H9 (cell line): ENCODE data around the gene FCRL2. TPM values are rescaled to one million over a fixed set of nuclear protein-coding genes. Genes with fewer than 3 reads are reported as not detected.

Experiments used
- DNase-seq: peaks from one replicate; pipeline ENCODE4 v3.0.0-alpha.2; 2017
- H2AFZ ChIP-seq: one replicate; pipeline ENCODE4 v1.6.1; 2013; ENCODE audit warnings: mild to moderate bottlenecking, low read length, control low read depth, moderate library complexity
- H2AK5ac ChIP-seq: 2 replicates; pipeline ENCODE4 v1.6.1; 2013; ENCODE audit warnings: low read length, control low read depth, mixed read lengths; ENCODE audit not compliant: insufficient read length
- H2BK120ac ChIP-seq: one replicate; pipeline ENCODE4 v1.6.1; 2013; ENCODE audit warnings: low read depth, mild to moderate bottlenecking, low read length, control low read depth, inconsistent platforms; ENCODE audit not compliant: poor library complexity, severe bottlenecking
- H2BK12ac ChIP-seq: 2 replicates; pipeline ENCODE4 v1.6.1; 2013; ENCODE audit warnings: low read length, control low read depth, mixed read lengths, low read depth; ENCODE audit not compliant: insufficient read length
- H2BK15ac ChIP-seq: 2 replicates; pipeline ENCODE4 v1.6.1; 2013; ENCODE audit warnings: low read depth, low read length, control low read depth
- H2BK20ac ChIP-seq: one replicate; pipeline ENCODE4 v1.6.1; 2013; ENCODE audit warnings: low read depth, mild to moderate bottlenecking, low read length, control low read depth, inconsistent platforms; ENCODE audit not compliant: poor library complexity, severe bottlenecking
- H2BK5ac ChIP-seq: 2 replicates; pipeline ENCODE4 v1.6.1; 2013; ENCODE audit warnings: low read length, control low read depth, mixed read lengths; ENCODE audit not compliant: insufficient read length
- H3K14ac ChIP-seq: 2 replicates; pipeline ENCODE4 v1.6.1; 2013; ENCODE audit warnings: low read length, control low read depth; ENCODE audit not compliant: insufficient read depth
- H3K18ac ChIP-seq: 2 replicates; pipeline ENCODE4 v1.6.1; 2013; ENCODE audit warnings: low read depth, mild to moderate bottlenecking, mixed read lengths, low read length, control low read depth; ENCODE audit not compliant: insufficient read length
- H3K23ac ChIP-seq: 2 replicates; pipeline ENCODE4 v1.6.1; 2013; ENCODE audit warnings: low read length, control low read depth, mixed read lengths, low read depth; ENCODE audit not compliant: insufficient read length
- H3K23me2 ChIP-seq: 2 replicates; pipeline ENCODE4 v1.6.1; 2013; ENCODE audit warnings: low read depth, mild to moderate bottlenecking, mixed read lengths, low read length, control low read depth; ENCODE audit not compliant: insufficient read length, poor library complexity, severe bottlenecking
- H3K27ac ChIP-seq: 2 replicates; pipeline ENCODE4 v1.5.1; 2013; ENCODE audit warnings: low read length, control low read depth, mixed read lengths, low read depth; ENCODE audit not compliant: insufficient read length
- H3K27me3 ChIP-seq: 2 replicates; pipeline ENCODE4 v1.6.1; 2013; ENCODE audit warnings: low read length, control low read depth, inconsistent platforms; ENCODE audit not compliant: insufficient read depth
- H3K4ac ChIP-seq: 2 replicates; pipeline ENCODE4 v1.6.1; 2013; ENCODE audit warnings: low read depth, mild to moderate bottlenecking, control low read depth, inconsistent platforms, low read length, moderate library complexity
- H3K4me1 ChIP-seq: 2 replicates; pipeline ENCODE4 v1.6.1; 2013; ENCODE audit warnings: low read length, control low read depth, inconsistent platforms; ENCODE audit not compliant: insufficient read depth
- H3K4me2 ChIP-seq: 2 replicates; pipeline ENCODE4 v1.6.1; 2013; ENCODE audit warnings: low read length, control low read depth, mixed read lengths; ENCODE audit not compliant: insufficient read length, insufficient read depth
- H3K56ac ChIP-seq: 2 replicates; pipeline ENCODE4 v1.6.1; 2013; ENCODE audit warnings: low read depth, mild to moderate bottlenecking, mixed read lengths, low read length, control low read depth; ENCODE audit not compliant: insufficient read length
- H3K79me1 ChIP-seq: 2 replicates; pipeline ENCODE4 v1.6.1; 2013; ENCODE audit warnings: low read depth, mild to moderate bottlenecking, moderate library complexity, low read length, control low read depth, inconsistent platforms; ENCODE audit not compliant: insufficient read depth, poor library complexity, severe bottlenecking
- H3K79me2 ChIP-seq: 2 replicates; pipeline ENCODE4 v1.6.1; 2013; ENCODE audit warnings: low read length, control low read depth, inconsistent platforms; ENCODE audit not compliant: insufficient read depth
- H3K9ac ChIP-seq: 2 replicates; pipeline ENCODE4 v1.6.1; 2013; ENCODE audit warnings: low read length, control low read depth, mixed read lengths; ENCODE audit not compliant: insufficient read length; ENCODE audit errors: extremely low read depth
- H3K9me3 ChIP-seq: one replicate; pipeline ENCODE4 v1.6.1; 2013; ENCODE audit warnings: low read depth, low read length, inconsistent platforms; ENCODE audit not compliant: control insufficient read depth
- H3T11ph ChIP-seq: one replicate; pipeline ENCODE4 v1.6.1; 2013; ENCODE audit warnings: mild to moderate bottlenecking, low read length, control low read depth, inconsistent platforms
- H4K20me1 ChIP-seq: one replicate; pipeline ENCODE4 v1.6.1; 2013; ENCODE audit not compliant: control insufficient read depth, insufficient read length, insufficient read depth
- H4K5ac ChIP-seq: 2 replicates; pipeline ENCODE4 v1.6.1; 2013; ENCODE audit warnings: low read depth, mild to moderate bottlenecking, mixed read lengths, low read length, control low read depth; ENCODE audit not compliant: insufficient read length
- H4K8ac ChIP-seq: replicated peaks from 2 replicates; pipeline ENCODE4 v1.6.1; 2013; ENCODE audit warnings: low read length, control low read depth, mixed read lengths, low read depth; ENCODE audit not compliant: insufficient read length
- H4K91ac ChIP-seq: 2 replicates; pipeline ENCODE4 v1.6.1; 2013; ENCODE audit warnings: low read depth, mild to moderate bottlenecking, moderate library complexity, mixed read lengths, low read length, control low read depth; ENCODE audit not compliant: insufficient read length
- H3K27ac Mint-ChIP-seq, 3 experiments: 2 replicates in 2 of 3; 3 replicates in 1 of 3; pipeline ENCODE4 v1.8.0; 2020 to 2021; ENCODE audit warnings: mixed read lengths in 3 of 3, mild to moderate bottlenecking in 1 of 3, moderate library complexity in 1 of 3
- H3K27me3 Mint-ChIP-seq: 2 replicates; pipeline ENCODE4 v1.8.0; 2021; ENCODE audit warnings: low read depth, mild to moderate bottlenecking, moderate library complexity, mixed read lengths
- H3K36me3 Mint-ChIP-seq, 3 experiments: 2 replicates in 2 of 3; 3 replicates in 1 of 3; pipeline ENCODE4 v1.8.0; 2020 to 2021; ENCODE audit warnings: low read depth in 3 of 3, mixed read lengths in 3 of 3; ENCODE audit not compliant: insufficient read depth in 1 of 3
- H3K4me1 Mint-ChIP-seq, 2 experiments: 2 replicates each; pipeline ENCODE4 v1.8.0; 2020; ENCODE audit warnings: mixed read lengths in 2 of 2
- H3K4me3 Mint-ChIP-seq, 2 experiments: 2 replicates in 1 of 2; 3 replicates in 1 of 2; pipeline ENCODE4 v1.8.0; 2020 to 2021; ENCODE audit warnings: mild to moderate bottlenecking in 2 of 2, mixed read lengths in 2 of 2, moderate library complexity in 1 of 2
- H3K9me3 Mint-ChIP-seq, 2 experiments: 2 replicates in 1 of 2; 3 replicates in 1 of 2; pipeline ENCODE4 v1.8.0; 2020; ENCODE audit warnings: mild to moderate bottlenecking in 2 of 2, mixed read lengths in 2 of 2, moderate library complexity in 1 of 2
- WGBS: extraction: QIAGEN DNeasy Blood & Tissue Kit; methylation state at CpG from one replicate; pipeline ENCODE4 v1.1.7; 2013; ENCODE audit warnings: missing lambda C conversion rate, low lambda C conversion rate, mixed read lengths; ENCODE audit not compliant: insufficient read length; ENCODE audit errors: extremely low coverage; 5-methylcytosine and 5-hydroxymethylcytosine counted together
- total RNA-seq: library from RNA; stranded (reverse); gene quantifications from 2 replicates; pipeline ENCODE4 v1.2.1, GENCODE V29; 2021
- TF ChIP-seq, protein P1 (sequence below): fragments of 200-600 bp; sonication (generic); conservative IDR thresholded peaks from 3 replicates; pipeline ENCODE4 v1.8.0; 2021; ENCODE audit warnings: antibody characterized with exemption, mild to moderate bottlenecking

The FCRL2 gene
- total RNA-seq, 1 experiment from 2014 or later, result not detected

DNA sequence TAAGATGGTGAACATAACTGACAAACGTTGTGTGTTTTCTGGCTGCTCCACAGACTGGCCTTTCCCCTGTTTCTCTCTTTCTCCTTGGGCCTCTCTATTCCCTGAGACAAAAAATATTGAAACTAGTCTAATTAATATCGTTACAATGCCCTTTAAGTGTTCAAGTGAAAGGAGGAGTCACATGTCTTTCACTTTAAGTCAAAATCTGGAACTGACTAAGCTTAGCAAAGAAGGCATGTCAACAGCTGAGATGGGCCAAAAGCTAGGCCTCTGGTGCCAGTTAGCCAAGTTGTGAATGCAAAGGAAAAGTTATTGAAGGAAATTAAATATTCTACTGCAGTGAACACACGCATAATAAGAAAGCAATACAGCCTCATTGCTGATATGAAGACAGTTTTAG, 44.2 kb downstream of the FCRL2 start:
- Mint-ChIP-seq H3K4me1 (no peaks in the 10 kb centered on the region), H3K27me3 (no peaks in the 10 kb centered on the region), H3K9me3 (no peaks in the 10 kb centered on the region; a peak in 1 of 5 replicates), H3K36me3 (no peaks in the 10 kb centered on the region), H3K27ac (no peak overlapping the region), H3K4me3 (no peak overlapping the region)
- no peak overlapping the region for H3K9ac ChIP-seq
- H2BK15ac ChIP-seq, result no peak overlapping the region
- H3K4me2 ChIP-seq, result no peak overlapping the region
- no peaks in the 10 kb centered on the region for H3K27me3 ChIP-seq
- H2BK120ac ChIP-seq, result no peak overlapping the region
- no peak overlapping the region for H4K8ac ChIP-seq
- no peak overlapping the region for H2AFZ ChIP-seq
- no peak overlapping the region for H3K27ac ChIP-seq
- no peak overlapping the region for H2AK5ac ChIP-seq
- WGBS, result no CpG with 5 or more reads among the region's 3 CpGs
- no peak overlapping the region for H3K4ac ChIP-seq
- no peak overlapping the region for H3K18ac ChIP-seq
- H2BK12ac ChIP-seq, result no peak overlapping the region
- H3K9me3 ChIP-seq, result no peaks in the 10 kb centered on the region
- no peak overlapping the region for H4K91ac ChIP-seq
- H4K20me1 ChIP-seq, result no peaks in the 10 kb centered on the region
- no peaks in the 10 kb centered on the region for H3K23me2 ChIP-seq
- no peaks in the 10 kb centered on the region for H3K79me2 ChIP-seq
- H2BK5ac ChIP-seq, result no peak overlapping the region
- no peak overlapping the region for H3K23ac ChIP-seq
- H3K79me1 ChIP-seq, result no peaks in the 10 kb centered on the region
- no peak overlapping the region for H4K5ac ChIP-seq
- TF ChIP-seq, protein P1, sequence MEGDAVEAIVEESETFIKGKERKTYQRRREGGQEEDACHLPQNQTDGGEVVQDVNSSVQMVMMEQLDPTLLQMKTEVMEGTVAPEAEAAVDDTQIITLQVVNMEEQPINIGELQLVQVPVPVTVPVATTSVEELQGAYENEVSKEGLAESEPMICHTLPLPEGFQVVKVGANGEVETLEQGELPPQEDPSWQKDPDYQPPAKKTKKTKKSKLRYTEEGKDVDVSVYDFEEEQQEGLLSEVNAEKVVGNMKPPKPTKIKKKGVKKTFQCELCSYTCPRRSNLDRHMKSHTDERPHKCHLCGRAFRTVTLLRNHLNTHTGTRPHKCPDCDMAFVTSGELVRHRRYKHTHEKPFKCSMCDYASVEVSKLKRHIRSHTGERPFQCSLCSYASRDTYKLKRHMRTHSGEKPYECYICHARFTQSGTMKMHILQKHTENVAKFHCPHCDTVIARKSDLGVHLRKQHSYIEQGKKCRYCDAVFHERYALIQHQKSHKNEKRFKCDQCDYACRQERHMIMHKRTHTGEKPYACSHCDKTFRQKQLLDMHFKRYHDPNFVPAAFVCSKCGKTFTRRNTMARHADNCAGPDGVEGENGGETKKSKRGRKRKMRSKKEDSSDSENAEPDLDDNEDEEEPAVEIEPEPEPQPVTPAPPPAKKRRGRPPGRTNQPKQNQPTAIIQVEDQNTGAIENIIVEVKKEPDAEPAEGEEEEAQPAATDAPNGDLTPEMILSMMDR, result no peak
- H3K56ac ChIP-seq, result no peak overlapping the region
- no peak overlapping the region for H2BK20ac ChIP-seq
- H3T11ph ChIP-seq, result no peak overlapping the region
- H3K4me1 ChIP-seq, result no peaks in the 10 kb centered on the region
- no peak overlapping the region for H3K14ac ChIP-seq
- no peak for DNase-seq
